Endothelial cell of umbilical vein (primary cell): ENCODE measurements around the gene TMEM253. TPM values are rescaled to one million over a fixed set of nuclear protein-coding genes. Genes with fewer than 3 reads are reported as not detected.

ENCODE experiments used
- BruUV-seq: library from RNA; stranded (reverse); fragments of 400-500 nt; replicated peaks from 2 replicates; lab custom pipeline; 2021; lab: Mats Ljungman, UMichigan
- CTCF ChIA-PET: fragments of 300-600, 350-600 bp; sonication (Branson Sonifier 250); formaldehyde crosslinking; loops from one replicate; lab custom pipeline; 2021; ENCODE audit warnings: antibody characterized with exemption, inconsistent platforms; lab: Charles Lee
- POLR2A ChIA-PET: fragments of 300-600, 350-600 bp; sonication (Branson Sonifier 250); formaldehyde crosslinking; loops from one replicate; lab custom pipeline; 2021; ENCODE audit warnings: antibody characterized with exemption, inconsistent platforms; lab: Charles Lee
- DNase-seq: peaks from one replicate; pipeline ENCODE4 v3.0.0-alpha.2; 2011; ENCODE audit warnings: low read depth, low spot score
- FAIRE-seq: peaks from 2 replicates; lab custom pipeline; 2011; peaks lifted over from hg19 to GRCh38; lab: Jason Lieb, UNC
- H2AFZ ChIP-seq: 2 replicates; pipeline ENCODE4 v1.6.0; 2012; ENCODE audit warnings: low read depth, low read length, control low read depth, inconsistent platforms
- H3K27ac ChIP-seq: 2 replicates; pipeline ENCODE4 v1.5.1; 2011; ENCODE audit warnings: low read depth, mild to moderate bottlenecking, control low read depth, low read length, moderate library complexity; ENCODE audit not compliant: insufficient read depth
- H3K27me3 ChIP-seq, 2 experiments: 2 replicates each; pipeline versions ENCODE4 v1.6.0 to v1.6.1; 2011; ENCODE audit warnings: low read length in 2 of 2, mixed read lengths in 1 of 2; ENCODE audit not compliant: control insufficient read depth in 2 of 2, insufficient read depth in 2 of 2
- H3K36me3 ChIP-seq, 2 experiments: 2 replicates in 1 of 2; 3 replicates in 1 of 2; pipeline ENCODE4 v1.5.1; 2011; ENCODE audit warnings: low read length in 2 of 2, mild to moderate bottlenecking in 1 of 2, moderate library complexity in 1 of 2; ENCODE audit not compliant: control insufficient read depth in 2 of 2, insufficient read depth in 2 of 2; ENCODE audit errors: extremely low read depth in 1 of 2
- H3K4me1 ChIP-seq: 3 replicates; pipeline ENCODE4 v1.5.1; 2011; ENCODE audit warnings: mild to moderate bottlenecking, low read length; ENCODE audit not compliant: control insufficient read depth, insufficient read depth; ENCODE audit errors: extremely low read depth
- H3K4me2 ChIP-seq: 2 replicates; pipeline ENCODE4 v1.6.1; 2011; ENCODE audit warnings: low read length, control low read depth, mixed read lengths; ENCODE audit not compliant: insufficient read depth
- H3K4me3 ChIP-seq, 3 experiments: fragments of 200-600 bp in 1 of 3; sonication (generic), shearing (Covaris generic) in 1 of 3; replicated peaks in 1 of 3; 2 replicates each; pipeline ENCODE4 v1.5.1; 2011 to 2016; ENCODE audit warnings: control low read depth in 3 of 3, low read length in 3 of 3, mild to moderate bottlenecking in 2 of 3, inconsistent platforms in 1 of 3, low read depth in 1 of 3, moderate library complexity in 1 of 3; ENCODE audit not compliant: insufficient read depth in 1 of 3
- H3K79me2 ChIP-seq: 2 replicates; pipeline ENCODE4 v1.6.0; 2012; ENCODE audit warnings: low read length, inconsistent platforms; ENCODE audit not compliant: control insufficient read depth, insufficient read depth
- H3K9ac ChIP-seq: replicated peaks from 2 replicates; pipeline ENCODE3; 2011; ENCODE audit warnings: low read length, control low read depth; ENCODE audit not compliant: insufficient read depth; ENCODE audit errors: extremely low read depth
- H3K9me1 ChIP-seq: replicated peaks from 3 replicates; pipeline ENCODE4 v1.6.0; 2011; ENCODE audit warnings: mild to moderate bottlenecking, low read length; ENCODE audit not compliant: control insufficient read depth, insufficient read depth; ENCODE audit errors: extremely low read depth
- H3K9me3 ChIP-seq: replicated peaks from 2 replicates; pipeline ENCODE4 v1.5.1; 2012; ENCODE audit warnings: low read length, inconsistent platforms; ENCODE audit not compliant: control insufficient read depth, insufficient read depth
- H4K20me1 ChIP-seq: replicated peaks from 2 replicates; pipeline ENCODE3; 2011; ENCODE audit warnings: mild to moderate bottlenecking, low read length; ENCODE audit not compliant: control insufficient read depth, insufficient read depth; ENCODE audit errors: extremely low read depth
- CTCF ChIP-seq, 2 donors: IDR thresholded peaks; 1 replicate in 1 of 2; 2 replicates in 1 of 2; pipeline ENCODE4 v1.5.1; 2011; ENCODE audit warnings: low read length in 2 of 2, mild to moderate bottlenecking in 2 of 2, moderate library complexity in 2 of 2, control low read depth in 1 of 2, inconsistent platforms in 1 of 2, low read depth in 1 of 2; ENCODE audit not compliant: insufficient read depth in 1 of 2; ENCODE audit errors: extremely low read depth in 1 of 2
- EZH2 ChIP-seq: IDR thresholded peaks from 2 replicates; pipeline ENCODE4 v1.6.1; 2012; ENCODE audit warnings: borderline replicate concordance, low read depth, mild to moderate bottlenecking, moderate library complexity, low read length, inconsistent platforms; ENCODE audit not compliant: severe bottlenecking
- FOS ChIP-seq: IDR thresholded peaks from 2 replicates; pipeline ENCODE4 v1.6.1; 2011; ENCODE audit warnings: mild to moderate bottlenecking, low read length, moderate library complexity, borderline replicate concordance; ENCODE audit not compliant: insufficient read depth
- GATA2 ChIP-seq: IDR thresholded peaks from 2 replicates; pipeline ENCODE4 v1.7.0; 2011; ENCODE audit warnings: low read depth, mild to moderate bottlenecking, moderate library complexity, mixed read lengths, low read length; ENCODE audit not compliant: insufficient read length, insufficient read depth
- JUN ChIP-seq: IDR thresholded peaks from 2 replicates; pipeline ENCODE4 v1.6.1; 2011; ENCODE audit warnings: borderline replicate concordance, low read depth; ENCODE audit not compliant: insufficient read length, insufficient read depth
- MAX ChIP-seq: IDR thresholded peaks from 2 replicates; pipeline ENCODE4 v1.6.1; 2011; ENCODE audit not compliant: insufficient read depth, insufficient read length
- MYC ChIP-seq: IDR thresholded peaks from one replicate; pipeline ENCODE4 v1.6.1; 2011; ENCODE audit warnings: mild to moderate bottlenecking, low read depth, low read length
- POLR2A ChIP-seq: IDR thresholded peaks from 2 replicates; pipeline ENCODE4 v1.6.1; 2012; ENCODE audit warnings: low read depth, mild to moderate bottlenecking, control low read depth, low read length
- POLR2AphosphoS5 ChIP-seq: IDR thresholded peaks from 2 replicates; pipeline ENCODE4 v1.6.1; 2012; ENCODE audit warnings: low read depth, mild to moderate bottlenecking, control low read depth, low read length, moderate library complexity; ENCODE audit not compliant: insufficient read depth
- dilution Hi-C: fragments of 300-500 bp; cut with MboI; formaldehyde crosslinking; loops from one replicate; pipeline ENCODE4 v1.15.0; 2019; ENCODE audit warnings: low sequenced_read_pairs; ENCODE audit not compliant: extremely low pct_ligation_motif_present
- intact Hi-C: fragments of 100-400 bp; cut with micrococcal nuclease; formaldehyde crosslinking; loops from one replicate; pipeline ENCODE4 v1.10.0; 2022
- polyA plus RNA-seq, 4 experiments: library from polyadenylated mRNA; depleted of rRNA in 3 of 4; stranded (reverse) in 3 of 4; unstranded in 1 of 4; fragments of >200 nt; gene quantifications; 2 replicates each; pipeline versions ENCODE4 v1.2.1 to v1.2.3, GENCODE V29; 2011 to 2012; ENCODE audit warnings: missing spikeins in 1 of 4
- total RNA-seq: library from RNA; stranded (reverse); gene quantifications from 2 replicates; pipeline ENCODE4 v1.2.3, GENCODE V29; 2021

TMEM253 gene
- total and polyA plus RNA-seq, 2 donors (not counting 3 experiments of a cell fraction or from before 2014, with no cell fraction given) = 0.25 TPM; not detected in 1

- no peak within 1 kb of the TSS for H3K4me2 ChIP-seq
- no peak within 1 kb of the TSS for H2AFZ ChIP-seq
- BruUV-seq = no TSS peak
- H3K27ac ChIP-seq = no peak within 1 kb of the TSS
- DNase-seq (no peak), FAIRE-seq (no peak)
- H4K20me1 ChIP-seq = no peaks in the 10 kb centered on the region
- peaks cover 11 to 24% of the 10 kb centered on the region in 2 experiments for H3K27me3 ChIP-seq
- POLR2A ChIA-PET = interaction anchor here (0.6 kb wide), 1 partner anchor 14 kb away, joined by 4 read pairs; no protein-coding TSS in a partner anchor
- H3K9ac ChIP-seq = no peak within 1 kb of the TSS
- no peaks in the 10 kb centered on the region for H3K9me1 ChIP-seq
- TF ChIP-seq JUN (no peak), GATA2 (no peak), EZH2 (no peak), CTCF (IDR thresholded peaks at IDR 0.05; ENCODE audit: extremely low read depth in 1 of 2, insufficient read depth in 1 of 2, low read depth in 1 of 2, low read length in 2 of 2) (no peak), FOS (no peak), POLR2AphosphoS5 (no peak), POLR2A (no peak), MAX (no peak), MYC (no peak)
- H3K79me2 ChIP-seq = no peaks in the 10 kb centered on the region
- dilution Hi-C loops (no loop called here), intact Hi-C loops (no loop called here)
- H3K9me3 ChIP-seq = no peaks in the 10 kb centered on the region
- CTCF ChIA-PET = interaction anchor here (0.9 to 1.8 kb wide), 3 partner anchors 10 to 43 kb away, joined by 4 to 8 read pairs (median 5); no protein-coding TSS in a partner anchor
- H3K4me1 ChIP-seq = no peaks in the 10 kb centered on the region
- H3K36me3 ChIP-seq = no peaks in the 10 kb centered on the region
- H3K4me3 ChIP-seq = no peak within 1 kb of the TSS
Observed at GRCh38 chr14:21057803-21058675, 42.8 kb upstream of the TMEM253 start, which contains the start of gene RNASE8. TSS of gene RNASE8 (plus strand) at chr14:21057822. CDS start at chr14:21057893, 71 bp downstream.
